T-helper 1 cell treated with Interleukin-12 subunit alpha and Interleukin-12 subunit beta and Interleukin-4 antibody, amounts not matched to agents 30 μg/mL and 1 μg/mL, for 36 hours (primary cell): ENCODE results near the gene LRRC40.

Source experiments
- H3K27ac Mint-ChIP-seq: one replicate; pipeline ENCODE4 v1.8.0; 2021; ENCODE audit warnings: mild to moderate bottlenecking, mixed read lengths
- H3K27me3 Mint-ChIP-seq: one replicate; pipeline ENCODE4 v1.8.0; 2021; ENCODE audit warnings: low read depth, mixed read lengths
- H3K36me3 Mint-ChIP-seq: one replicate; pipeline ENCODE4 v1.8.0; 2021; ENCODE audit warnings: low read depth, mixed read lengths
- H3K4me1 Mint-ChIP-seq: one replicate; pipeline ENCODE4 v1.8.0; 2021; ENCODE audit warnings: low read depth, mixed read lengths
- H3K4me3 Mint-ChIP-seq: one replicate; pipeline ENCODE4 v1.8.0; 2021; ENCODE audit warnings: mild to moderate bottlenecking, moderate library complexity, mixed read lengths
- H3K9me3 Mint-ChIP-seq: one replicate; pipeline ENCODE4 v1.8.0; 2021; ENCODE audit warnings: mixed read lengths

LRRC40 gene

DNA sequence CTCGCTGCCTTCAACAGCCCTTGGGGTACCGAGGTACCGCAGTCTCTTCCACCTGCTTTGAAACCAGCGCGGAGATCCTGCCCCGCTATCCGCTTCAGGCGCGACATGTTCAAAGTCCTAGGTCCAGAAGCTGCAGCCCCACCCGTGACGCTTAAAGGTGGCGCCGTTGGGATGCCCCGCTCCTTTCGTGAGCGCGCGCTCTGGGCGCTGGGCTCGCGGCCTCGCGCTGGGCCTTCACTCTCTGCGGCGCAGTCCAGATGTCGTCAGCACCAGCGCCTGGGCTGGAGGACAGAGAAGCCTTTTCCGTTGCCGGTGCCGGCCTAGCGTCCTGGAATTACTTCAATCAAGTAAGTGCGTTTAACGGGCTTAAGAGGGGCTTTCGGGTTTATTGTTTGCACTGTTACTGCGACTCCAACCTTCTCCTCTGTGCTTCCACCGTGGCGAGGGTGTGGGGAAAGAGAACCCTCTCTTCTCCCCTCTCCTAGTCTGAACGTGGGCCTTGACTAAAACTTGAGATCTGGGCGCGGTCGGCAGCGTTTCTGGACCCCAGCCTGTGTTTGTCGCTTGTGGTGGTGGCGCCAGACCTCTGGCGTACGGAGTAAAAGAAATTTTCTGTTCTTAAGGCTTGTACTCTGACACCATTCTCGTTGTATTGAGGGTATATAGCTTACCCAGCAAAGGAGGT lies at the start of gene LRRC40:
LRRC40 (minus strand) TSS at position 146 of the 685 bp plus-strand sequence; CDS start at position 107, 39 bp downstream.
- Mint-ChIP-seq H3K27me3 (no peaks in the 10 kb centered on the region), H3K36me3 (peaks cover 17% of the 10 kb centered on the region), H3K9me3 (no peaks in the 10 kb centered on the region), H3K27ac (peak within 1 kb of the TSS; percentile 99), H3K4me3 (peak within 1 kb of the TSS; percentile 97), H3K4me1 (peaks cover 47% of the 10 kb centered on the region)

DNA sequence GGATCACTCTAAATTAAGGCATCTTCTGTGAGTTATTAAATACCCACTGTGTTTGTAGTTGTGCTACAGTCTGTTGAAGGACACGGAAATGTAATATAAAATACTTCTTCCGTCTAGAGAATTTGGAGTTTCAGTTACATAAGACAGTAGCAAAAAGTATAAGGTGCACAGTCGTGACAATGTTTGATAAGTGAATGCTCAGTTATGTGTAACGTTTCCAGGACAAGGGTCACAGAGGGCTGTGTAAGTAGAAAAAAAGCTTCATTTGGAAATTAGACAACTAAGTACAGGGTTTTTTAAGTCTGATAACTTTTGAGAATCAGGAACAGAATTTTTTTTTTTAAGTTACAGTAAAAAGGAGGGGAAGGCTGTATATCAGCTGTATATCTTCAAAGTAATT lies 43.4 kb upstream of the LRRC40 start:
- peak overlapping the region; percentile 85 for H3K27ac Mint-ChIP-seq
- no peaks in the 10 kb centered on the region for H3K9me3 Mint-ChIP-seq
- H3K4me1 Mint-ChIP-seq = peaks cover 20% of the 10 kb centered on the region
- H3K4me3 Mint-ChIP-seq = no peak overlapping the region
- H3K36me3 Mint-ChIP-seq = peaks cover 57% of the 10 kb centered on the region
- H3K27me3 Mint-ChIP-seq = no peaks in the 10 kb centered on the region

DNA sequence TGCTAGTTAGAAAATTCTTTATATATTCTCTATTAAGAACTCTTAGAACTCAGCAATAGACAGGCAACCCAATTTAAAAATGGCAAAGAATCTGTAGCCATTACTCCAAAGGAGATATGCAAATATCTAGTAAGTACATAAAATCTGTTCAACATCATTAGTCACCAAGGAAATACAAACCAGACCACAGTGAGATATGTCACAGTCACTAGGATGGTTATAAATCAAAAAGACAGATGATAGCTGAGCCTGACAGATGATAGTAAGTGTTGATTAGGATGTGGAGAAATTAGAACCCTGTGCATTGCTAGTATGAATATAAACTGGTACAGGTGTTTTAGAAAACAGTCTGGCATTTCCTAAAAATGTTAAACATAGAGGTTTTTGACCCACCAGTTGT lies 42.4 kb upstream of the LRRC40 start:
- peaks cover 21% of the 10 kb centered on the region for H3K4me1 Mint-ChIP-seq
- H3K9me3 Mint-ChIP-seq = no peaks in the 10 kb centered on the region
- no peak overlapping the region for H3K4me3 Mint-ChIP-seq
- peaks cover 62% of the 10 kb centered on the region for H3K36me3 Mint-ChIP-seq
- no peaks in the 10 kb centered on the region for H3K27me3 Mint-ChIP-seq
- peak overlapping the region; percentile 17 for H3K27ac Mint-ChIP-seq

DNA sequence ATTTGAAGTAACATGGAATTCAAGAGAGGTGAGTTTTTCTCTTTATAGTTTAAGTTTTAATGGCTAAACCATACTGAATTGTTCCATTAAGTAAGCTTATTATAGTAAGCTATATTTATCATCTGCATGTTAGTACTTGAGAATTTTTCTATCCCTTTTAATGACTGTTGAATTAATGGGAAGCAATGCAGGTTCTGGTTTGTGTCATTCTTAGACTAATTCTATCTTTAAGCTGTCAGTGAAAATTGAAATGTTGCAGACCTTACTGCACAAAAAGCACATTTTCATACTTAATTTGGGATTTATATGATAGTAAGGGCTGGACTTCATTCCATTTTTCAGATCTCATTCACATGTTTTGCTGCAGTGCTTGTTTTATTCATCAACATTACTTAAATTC lies 41.7 kb upstream of the LRRC40 start:
- H3K27ac Mint-ChIP-seq = peak overlapping the region; percentile 24
- peaks cover 21% of the 10 kb centered on the region for H3K4me1 Mint-ChIP-seq

DNA sequence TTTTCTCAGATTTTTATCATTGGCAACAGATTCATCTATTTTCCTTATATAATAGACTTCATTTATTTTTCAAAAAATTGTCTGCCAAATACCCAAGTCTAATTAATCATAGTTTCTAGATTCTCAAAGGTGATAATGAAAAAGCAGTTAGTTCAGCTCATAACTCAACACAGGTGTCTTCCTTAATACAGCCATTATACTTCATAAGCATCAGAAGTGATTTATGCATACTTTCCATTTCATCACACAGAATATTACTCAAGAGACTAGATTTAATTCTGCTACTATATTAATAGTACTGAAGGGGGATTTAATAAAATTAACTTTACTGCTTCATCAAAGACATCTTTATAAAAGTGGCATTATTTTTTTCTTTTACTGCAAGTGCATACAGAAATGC lies 34.6 kb upstream of the LRRC40 start:
- Mint-ChIP-seq H3K4me3 (no peak overlapping the region), H3K27me3 (no peaks in the 10 kb centered on the region), H3K27ac (no peak overlapping the region), H3K4me1 (peaks cover 8% of the 10 kb centered on the region), H3K9me3 (no peaks in the 10 kb centered on the region), H3K36me3 (peaks cover 43% of the 10 kb centered on the region)

More for the DNA sequence above, 41.7 kb upstream of the LRRC40 start:
- H3K4me3 Mint-ChIP-seq = no peak overlapping the region
- H3K36me3 Mint-ChIP-seq = peaks cover 60% of the 10 kb centered on the region
- H3K27me3 Mint-ChIP-seq = no peaks in the 10 kb centered on the region
- H3K9me3 Mint-ChIP-seq = no peaks in the 10 kb centered on the region

DNA sequence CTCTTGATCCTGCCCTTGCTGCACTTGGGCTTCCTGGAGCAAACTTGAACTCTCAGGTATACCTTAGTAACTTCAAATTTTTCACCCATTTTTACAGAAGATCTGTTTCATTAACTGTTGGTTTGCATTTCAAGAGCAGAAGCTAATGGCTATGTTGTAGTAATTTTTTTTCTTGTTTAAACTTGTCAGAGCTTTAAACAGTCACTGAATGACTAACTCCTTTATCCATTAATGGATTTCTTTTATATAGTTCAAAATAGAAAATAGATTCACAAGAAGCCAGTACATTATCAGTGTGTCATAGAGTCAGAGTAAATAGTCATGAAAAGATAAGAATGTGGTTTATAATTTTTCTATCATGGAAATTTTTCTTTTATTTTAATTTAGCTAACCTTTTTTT lies 29.4 kb upstream of the LRRC40 start:
- no peak overlapping the region for H3K27ac Mint-ChIP-seq
- no peaks in the 10 kb centered on the region for H3K9me3 Mint-ChIP-seq
- peaks cover 51% of the 10 kb centered on the region for H3K36me3 Mint-ChIP-seq
- H3K4me1 Mint-ChIP-seq = peaks cover 15% of the 10 kb centered on the region
- no peaks in the 10 kb centered on the region for H3K27me3 Mint-ChIP-seq
- H3K4me3 Mint-ChIP-seq = no peak overlapping the region

DNA sequence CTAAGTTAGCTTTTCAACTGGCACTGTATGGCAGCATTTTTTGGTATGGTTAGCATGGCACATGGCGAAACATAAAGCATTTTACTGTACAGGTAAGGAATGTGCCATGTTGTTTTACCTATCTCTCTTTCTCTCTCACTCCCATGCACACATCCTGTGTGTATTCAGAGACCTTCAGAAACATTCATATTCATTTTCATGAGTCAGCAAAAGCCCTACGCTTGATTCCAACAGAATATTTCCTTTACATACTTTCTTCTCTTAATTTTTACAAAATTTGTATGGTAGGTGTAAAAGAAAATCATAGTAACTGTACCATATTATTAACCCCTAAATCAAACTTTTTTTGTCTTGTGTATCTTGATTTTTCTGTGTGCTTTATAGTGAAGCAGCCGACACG lies 26.1 kb upstream of the LRRC40 start:
- H3K27me3 Mint-ChIP-seq = no peaks in the 10 kb centered on the region
- no peak overlapping the region for H3K27ac Mint-ChIP-seq
- no peak overlapping the region for H3K4me3 Mint-ChIP-seq
- H3K4me1 Mint-ChIP-seq = peaks cover 29% of the 10 kb centered on the region
- H3K36me3 Mint-ChIP-seq = peaks cover 48% of the 10 kb centered on the region
- no peaks in the 10 kb centered on the region for H3K9me3 Mint-ChIP-seq

DNA sequence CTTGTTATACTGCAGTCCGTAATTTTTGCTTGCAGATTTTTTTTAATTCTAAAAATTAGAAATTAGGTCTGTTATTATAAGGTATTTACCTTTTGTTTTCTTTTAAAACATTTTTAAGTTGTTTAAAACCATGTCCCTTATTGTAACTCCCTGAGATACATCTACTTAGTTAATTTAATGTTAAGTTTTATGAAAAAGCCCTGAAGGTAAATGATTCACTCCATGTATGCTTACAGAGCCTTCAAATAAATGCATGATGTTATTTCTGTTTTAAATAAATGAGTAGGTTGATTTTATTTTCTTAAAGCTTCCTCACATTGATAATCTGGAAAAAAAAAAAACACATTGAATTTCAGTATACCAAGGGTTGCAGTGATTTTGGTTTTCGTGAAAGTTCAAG lies 23.3 kb upstream of the LRRC40 start:
- Mint-ChIP-seq H3K36me3 (peaks cover 52% of the 10 kb centered on the region), H3K27me3 (no peaks in the 10 kb centered on the region), H3K4me3 (no peak overlapping the region), H3K27ac (no peak overlapping the region), H3K9me3 (no peaks in the 10 kb centered on the region), H3K4me1 (peaks cover 40% of the 10 kb centered on the region)

DNA sequence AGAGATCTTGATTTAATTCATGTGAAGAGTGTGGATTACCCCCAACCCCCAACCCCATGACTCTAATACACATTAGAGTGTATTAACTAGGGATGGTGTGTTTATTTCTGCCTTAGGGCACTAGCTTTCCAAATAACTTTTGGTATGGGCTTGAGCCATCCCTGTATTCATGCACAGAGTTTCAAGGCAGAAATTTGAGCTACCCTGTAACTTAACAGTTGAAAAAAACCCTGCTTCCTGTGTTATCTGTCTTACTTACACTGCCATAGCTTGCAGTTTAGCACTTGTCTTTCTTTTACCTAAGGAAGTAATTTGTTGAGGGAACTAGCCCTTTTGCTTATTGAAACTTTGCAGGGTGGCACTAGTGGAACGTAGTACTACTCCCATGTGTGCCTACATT lies 22.1 kb upstream of the LRRC40 start:
- H3K9me3 Mint-ChIP-seq = no peaks in the 10 kb centered on the region
- peak overlapping the region; percentile 28 for H3K4me3 Mint-ChIP-seq
- peaks cover 50% of the 10 kb centered on the region for H3K36me3 Mint-ChIP-seq
- peaks cover 48% of the 10 kb centered on the region for H3K4me1 Mint-ChIP-seq
- no peaks in the 10 kb centered on the region for H3K27me3 Mint-ChIP-seq
- peak overlapping the region; percentile 69 for H3K27ac Mint-ChIP-seq

DNA sequence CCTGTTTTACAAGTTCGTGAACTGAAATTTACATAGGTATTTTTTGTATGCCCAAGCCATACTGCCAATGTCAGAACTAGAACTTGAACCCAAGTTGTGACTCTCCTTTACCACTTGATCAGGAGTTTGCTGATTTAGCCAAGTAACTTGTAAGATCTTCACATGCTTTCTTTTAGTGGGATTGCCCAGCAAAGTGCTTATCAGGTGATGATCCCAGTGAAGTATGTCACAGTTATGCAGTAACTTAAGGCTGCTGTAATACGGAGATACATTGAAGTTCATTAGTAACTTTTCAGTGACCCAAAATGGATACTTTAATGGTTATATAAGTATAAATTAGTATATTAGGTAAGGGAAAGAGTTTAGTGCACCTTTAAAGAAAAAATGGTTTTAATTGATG lies 19.6 kb upstream of the LRRC40 start:
- Mint-ChIP-seq H3K27me3 (no peaks in the 10 kb centered on the region), H3K4me3 (no peak overlapping the region), H3K9me3 (no peaks in the 10 kb centered on the region), H3K27ac (no peak overlapping the region), H3K36me3 (peaks cover 33% of the 10 kb centered on the region), H3K4me1 (peaks cover 53% of the 10 kb centered on the region)

DNA sequence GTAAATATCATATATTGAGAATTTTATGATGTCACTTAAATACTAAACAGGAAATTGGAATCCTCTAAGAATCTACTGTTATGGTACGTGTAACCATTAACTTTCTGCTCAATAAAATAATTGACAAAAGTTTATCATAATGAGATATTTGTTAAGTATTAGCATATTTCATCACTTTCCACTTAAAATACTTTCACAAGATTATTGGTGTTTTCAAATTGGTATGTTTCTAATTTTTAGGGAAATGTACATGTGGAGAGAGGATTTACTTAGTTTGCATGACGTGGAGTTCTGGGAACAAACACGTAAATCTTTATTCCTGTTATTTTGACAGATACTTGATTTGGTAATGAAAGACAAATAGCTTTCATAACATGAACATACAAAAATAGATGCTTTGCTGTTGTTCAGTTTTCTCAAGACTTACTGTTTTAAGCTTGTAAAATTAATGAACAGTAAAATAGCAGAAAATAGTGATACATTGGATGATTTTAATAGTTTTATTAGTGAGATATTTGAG lies 17.4 kb upstream of the LRRC40 start:
- Mint-ChIP-seq H3K9me3 (no peaks in the 10 kb centered on the region), H3K36me3 (peaks cover 31% of the 10 kb centered on the region), H3K27ac (peak overlapping the region; percentile 95), H3K27me3 (no peaks in the 10 kb centered on the region), H3K4me1 (peaks cover 52% of the 10 kb centered on the region), H3K4me3 (peak overlapping the region; percentile 91)

DNA sequence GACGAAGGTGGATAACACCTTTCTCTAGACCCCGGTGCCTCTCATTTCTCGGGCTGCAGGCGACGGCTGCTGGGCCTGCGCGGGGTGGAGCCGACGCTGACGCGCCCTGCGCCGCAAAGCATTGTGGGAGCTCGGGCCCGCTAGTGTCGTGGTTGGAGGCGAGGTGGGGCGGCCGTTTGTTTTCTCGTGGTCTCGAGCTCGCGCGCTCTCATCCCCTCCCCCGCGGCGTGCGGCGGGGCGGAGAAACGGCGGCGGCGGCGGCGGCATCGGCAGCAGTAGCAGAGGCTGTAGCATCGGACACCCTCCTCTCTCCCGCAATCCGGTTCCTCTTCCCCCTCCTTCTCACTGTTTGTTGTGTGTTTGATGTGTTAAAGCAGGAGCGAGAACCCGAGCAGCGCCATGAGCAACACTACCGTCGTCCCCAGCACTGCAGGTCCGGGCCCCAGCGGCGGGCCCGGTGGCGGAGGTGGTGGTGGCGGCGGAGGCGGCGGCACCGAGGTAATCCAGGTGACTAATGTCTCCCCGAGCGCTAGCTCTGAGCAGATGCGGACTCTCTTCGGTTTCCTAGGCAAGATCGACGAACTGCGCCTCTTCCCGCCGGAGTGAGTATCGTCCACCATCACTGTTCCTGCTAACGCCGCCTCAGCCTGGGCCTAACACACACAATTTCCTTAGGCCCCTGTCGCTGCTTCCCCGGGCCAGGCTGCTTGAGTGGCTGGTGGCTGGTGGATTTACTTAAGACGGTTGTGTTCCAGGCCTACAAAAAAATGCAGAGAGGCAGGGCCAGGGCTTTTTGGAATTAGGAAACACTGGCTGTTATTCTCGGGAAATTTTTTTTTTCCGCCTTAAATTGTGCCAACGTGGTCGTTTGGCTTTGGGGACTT lies 16.1 kb upstream of the LRRC40 start, which contains the start of gene SRSF11:
SRSF11 (plus strand) TSS at position 143 of the 884 bp plus-strand sequence; CDS start at position 400, 257 bp downstream.
- peaks cover 31% of the 10 kb centered on the region for H3K36me3 Mint-ChIP-seq
- peak within 1 kb of the TSS; percentile 95 for H3K27ac Mint-ChIP-seq
- peaks cover 42% of the 10 kb centered on the region for H3K4me1 Mint-ChIP-seq
- peak within 1 kb of the TSS; percentile 91 for H3K4me3 Mint-ChIP-seq
- no peaks in the 10 kb centered on the region for H3K27me3 Mint-ChIP-seq
- no peaks in the 10 kb centered on the region for H3K9me3 Mint-ChIP-seq

DNA sequence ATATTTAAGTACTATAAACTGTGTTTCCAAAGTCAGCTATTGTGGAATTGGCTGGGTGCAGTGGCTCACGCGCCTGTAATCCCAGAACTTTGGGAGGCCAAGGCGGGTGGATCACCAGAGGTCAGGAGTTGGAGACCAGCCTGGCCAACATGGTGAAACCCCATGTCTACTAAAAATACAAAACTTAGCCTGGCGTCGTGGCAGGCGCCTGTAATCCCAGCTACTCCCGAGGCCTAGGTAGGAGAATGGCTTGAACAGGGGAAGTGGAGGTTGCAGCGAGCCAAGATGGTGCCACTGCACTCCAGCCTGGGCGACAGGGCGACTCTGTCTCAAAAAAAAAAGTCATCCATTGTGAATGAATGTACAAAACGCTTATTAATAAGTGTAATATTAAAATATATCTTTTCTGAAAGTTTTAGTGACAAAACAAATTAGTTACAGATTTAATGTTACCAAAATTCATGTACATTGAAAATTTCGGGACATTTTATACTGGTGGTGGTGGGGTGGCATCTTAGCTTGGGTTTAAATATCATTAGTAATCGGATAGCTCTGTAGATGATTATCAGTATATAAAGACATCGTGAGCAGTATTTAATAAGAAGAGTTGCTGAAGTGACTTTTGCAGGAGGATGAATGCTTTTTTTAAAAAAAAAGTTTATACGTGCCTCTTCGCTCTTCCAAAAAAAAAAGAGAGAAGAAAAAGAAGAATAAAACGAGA lies 15.3 kb upstream of the LRRC40 start:
- no peaks in the 10 kb centered on the region for H3K9me3 Mint-ChIP-seq
- peaks cover 28% of the 10 kb centered on the region for H3K36me3 Mint-ChIP-seq
- peak overlapping the region; percentile 91 for H3K4me3 Mint-ChIP-seq
- H3K4me1 Mint-ChIP-seq = peaks cover 39% of the 10 kb centered on the region
- peak overlapping the region; percentile 95 for H3K27ac Mint-ChIP-seq
- no peaks in the 10 kb centered on the region for H3K27me3 Mint-ChIP-seq

DNA sequence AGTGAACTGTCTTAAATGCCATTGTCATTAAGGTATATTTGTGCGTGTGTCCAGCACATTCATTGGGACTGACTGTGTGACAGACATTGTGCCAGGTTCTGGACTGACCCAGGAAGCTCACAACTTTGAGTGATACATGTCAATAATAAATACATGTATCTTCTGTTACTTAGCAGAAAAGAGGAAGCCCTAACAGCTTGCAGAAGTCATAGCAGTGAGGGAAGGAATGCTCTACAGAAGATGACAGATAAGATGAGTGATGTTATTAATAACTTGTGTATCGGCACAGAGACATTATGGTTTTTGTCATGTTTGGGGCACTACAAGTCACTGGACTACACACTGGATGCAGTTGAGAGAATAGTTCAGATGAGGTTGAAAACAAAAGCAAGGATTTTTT lies 14.6 kb upstream of the LRRC40 start:
- H3K27ac Mint-ChIP-seq = peak overlapping the region; percentile 80
- H3K27me3 Mint-ChIP-seq = no peaks in the 10 kb centered on the region
- H3K4me3 Mint-ChIP-seq = peak overlapping the region; percentile 48
- H3K36me3 Mint-ChIP-seq = peaks cover 30% of the 10 kb centered on the region
- peaks cover 39% of the 10 kb centered on the region for H3K4me1 Mint-ChIP-seq
- H3K9me3 Mint-ChIP-seq = no peaks in the 10 kb centered on the region
